Upper lobe of right lung (tissue), 1 donor: ENCODE data around the gene NTM. TPM values are rescaled to one million over a fixed set of nuclear protein-coding genes. Genes with fewer than 3 reads are reported as not detected.

Experiments used
- ATAC-seq: fragments of 200-7000 bp; cut with Tn5 transposase; one replicate; pipeline ENCODE4 v1.9.1; 2020; ENCODE audit warnings: mild to moderate bottlenecking, moderate library complexity
- DNase-seq: peaks from one replicate; pipeline ENCODE4 v3.0.0-alpha.2; 2020
- H3K27ac ChIP-seq: fragments of 200-600 bp; one replicate; pipeline ENCODE4 v1.8.0; 2022
- H3K27me3 ChIP-seq: fragments of 200-600 bp; one replicate; pipeline ENCODE4 v1.8.0; 2022; ENCODE audit warnings: mild to moderate bottlenecking
- H3K36me3 ChIP-seq: fragments of 200-600 bp; one replicate; pipeline ENCODE4 v1.8.0; 2022
- H3K4me1 ChIP-seq: fragments of 200-600 bp; one replicate; pipeline ENCODE4 v1.8.0; 2022
- H3K4me3 ChIP-seq: fragments of 200-600 bp; one replicate; pipeline ENCODE4 v1.8.0; 2022; ENCODE audit warnings: mild to moderate bottlenecking
- H3K9me3 ChIP-seq: fragments of 200-600 bp; one replicate; pipeline ENCODE4 v1.8.0; 2022
- intact Hi-C: fragments of 100-400 bp; cut with DNase I; formaldehyde crosslinking; loops from one replicate; pipeline ENCODE4 v1.11.0; 2022
- total RNA-seq: library from RNA; stranded (reverse); fragmentation: NEBNext Ultra II Directional; extraction: Animal tissue kit (Norgen Biotek cat#: 25700); gene quantifications from one replicate; pipeline ENCODE4 v1.2.1, GENCODE V29; 2021
- TF ChIP-seq, protein P1 (sequence below): fragments of 200-600 bp; IDR thresholded peaks from one replicate; pipeline ENCODE4 v1.8.0; 2022; ENCODE audit warnings: antibody characterized with exemption
- donor health status: DM: no; HTN: yes; CAD: no; lungs with severe emphysema.

Gene NTM
- total RNA-seq, 1 donor from 2014 or later = 3.7 TPM

DNA sequence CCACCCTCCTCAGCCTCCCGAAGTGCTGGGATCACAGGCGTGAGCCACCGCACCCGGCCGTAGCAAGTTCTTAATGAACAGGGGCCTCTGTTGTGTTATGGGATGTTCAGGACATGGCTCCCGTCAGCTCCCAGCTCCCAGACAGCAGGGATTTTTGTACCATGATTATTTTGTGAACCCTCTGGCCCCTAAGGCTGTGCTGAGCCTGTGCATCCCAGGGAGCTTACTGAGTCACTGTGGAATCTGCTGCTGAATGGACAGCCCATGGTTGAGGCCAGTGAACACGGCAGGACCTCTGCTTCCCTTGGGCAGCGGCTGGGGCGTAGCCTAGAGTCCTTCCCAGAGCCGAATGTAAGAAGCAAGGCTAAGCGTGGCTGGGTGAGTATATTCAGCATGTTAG, 245.2 kb downstream of the NTM start:
- ATAC-seq (no peak), DNase-seq (no peak)
- no peak overlapping the region for H3K4me3 ChIP-seq
- H3K27ac ChIP-seq = no peak overlapping the region
- H3K27me3 ChIP-seq = peaks cover 3% of the 10 kb centered on the region
- H3K36me3 ChIP-seq = no peaks in the 10 kb centered on the region
- H3K4me1 ChIP-seq = no peaks in the 10 kb centered on the region
- TF ChIP-seq, protein P1, sequence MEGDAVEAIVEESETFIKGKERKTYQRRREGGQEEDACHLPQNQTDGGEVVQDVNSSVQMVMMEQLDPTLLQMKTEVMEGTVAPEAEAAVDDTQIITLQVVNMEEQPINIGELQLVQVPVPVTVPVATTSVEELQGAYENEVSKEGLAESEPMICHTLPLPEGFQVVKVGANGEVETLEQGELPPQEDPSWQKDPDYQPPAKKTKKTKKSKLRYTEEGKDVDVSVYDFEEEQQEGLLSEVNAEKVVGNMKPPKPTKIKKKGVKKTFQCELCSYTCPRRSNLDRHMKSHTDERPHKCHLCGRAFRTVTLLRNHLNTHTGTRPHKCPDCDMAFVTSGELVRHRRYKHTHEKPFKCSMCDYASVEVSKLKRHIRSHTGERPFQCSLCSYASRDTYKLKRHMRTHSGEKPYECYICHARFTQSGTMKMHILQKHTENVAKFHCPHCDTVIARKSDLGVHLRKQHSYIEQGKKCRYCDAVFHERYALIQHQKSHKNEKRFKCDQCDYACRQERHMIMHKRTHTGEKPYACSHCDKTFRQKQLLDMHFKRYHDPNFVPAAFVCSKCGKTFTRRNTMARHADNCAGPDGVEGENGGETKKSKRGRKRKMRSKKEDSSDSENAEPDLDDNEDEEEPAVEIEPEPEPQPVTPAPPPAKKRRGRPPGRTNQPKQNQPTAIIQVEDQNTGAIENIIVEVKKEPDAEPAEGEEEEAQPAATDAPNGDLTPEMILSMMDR = no peak
- intact Hi-C loops = no loop called here
- H3K9me3 ChIP-seq = no peaks in the 10 kb centered on the region

DNA sequence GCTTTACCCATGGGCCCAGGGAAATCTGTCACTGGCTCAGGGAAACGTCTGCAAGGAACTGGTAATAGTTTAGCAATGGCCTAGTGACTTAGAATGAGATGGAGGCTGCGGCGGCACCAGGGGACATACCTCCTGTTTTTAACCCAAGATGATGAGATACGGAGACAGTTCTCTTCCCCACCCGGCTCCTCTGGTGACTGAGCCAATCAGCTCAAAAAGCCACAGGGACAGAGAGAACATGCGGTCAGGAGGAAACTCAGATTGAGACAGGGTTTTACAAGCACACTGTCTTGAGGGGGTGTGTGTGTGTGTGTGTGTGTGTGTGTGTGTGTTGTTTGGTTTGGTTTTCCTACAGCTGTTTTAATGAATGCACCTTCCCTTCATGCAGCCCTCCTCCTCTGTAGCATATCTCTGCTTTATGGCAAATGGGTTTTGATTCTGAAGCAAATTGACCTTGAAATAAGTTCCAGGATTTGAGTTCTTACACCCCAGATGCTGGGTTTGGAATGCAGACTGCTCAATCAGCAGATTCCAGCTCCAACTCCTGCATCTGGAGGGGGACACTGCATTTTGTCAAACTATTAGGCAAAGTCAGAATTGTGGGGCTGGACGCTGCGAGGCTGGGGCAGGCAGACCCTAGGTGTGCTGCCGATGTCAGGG, 246.2 kb downstream of the NTM start:
- DNase-seq = no peak
- Histone ChIP-seq H3K27me3 (no peaks in the 10 kb centered on the region), H3K4me3 (no peak overlapping the region), H3K4me1 (no peaks in the 10 kb centered on the region), H3K36me3 (no peaks in the 10 kb centered on the region), H3K9me3 (no peaks in the 10 kb centered on the region), H3K27ac (no peak overlapping the region)
- intact Hi-C loops = no loop called here
- TF ChIP-seq, protein P1 = no peak
- ATAC-seq = no peak

DNA sequence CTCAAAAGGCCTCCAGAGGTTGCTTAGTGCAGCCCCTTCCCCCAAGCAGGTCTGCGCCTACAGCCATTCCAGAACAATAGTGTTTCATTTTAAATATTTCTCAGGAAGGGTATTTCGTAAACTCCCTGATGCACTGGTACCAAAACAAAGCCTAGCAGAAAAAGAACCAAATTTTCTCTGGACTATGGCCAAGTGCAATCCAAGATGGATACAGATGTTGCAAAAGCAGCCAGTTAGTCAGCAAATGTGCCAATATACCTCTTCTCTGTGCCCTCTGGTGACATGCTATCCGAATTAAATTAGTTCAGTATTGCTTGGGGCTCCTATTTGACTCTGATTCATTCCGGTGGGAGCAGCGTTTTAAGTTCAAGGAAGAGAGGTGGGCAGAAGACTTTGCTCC, 247.8 kb downstream of the NTM start:
- TF ChIP-seq, protein P1 = no peak
- H3K36me3 ChIP-seq = no peaks in the 10 kb centered on the region
- H3K9me3 ChIP-seq = no peaks in the 10 kb centered on the region
- ATAC-seq (no peak), DNase-seq (no peak)
- no peaks in the 10 kb centered on the region for H3K4me1 ChIP-seq
- H3K4me3 ChIP-seq = no peak overlapping the region
- H3K27me3 ChIP-seq = no peaks in the 10 kb centered on the region
- intact Hi-C loops = no loop called here
- H3K27ac ChIP-seq = no peak overlapping the region

DNA sequence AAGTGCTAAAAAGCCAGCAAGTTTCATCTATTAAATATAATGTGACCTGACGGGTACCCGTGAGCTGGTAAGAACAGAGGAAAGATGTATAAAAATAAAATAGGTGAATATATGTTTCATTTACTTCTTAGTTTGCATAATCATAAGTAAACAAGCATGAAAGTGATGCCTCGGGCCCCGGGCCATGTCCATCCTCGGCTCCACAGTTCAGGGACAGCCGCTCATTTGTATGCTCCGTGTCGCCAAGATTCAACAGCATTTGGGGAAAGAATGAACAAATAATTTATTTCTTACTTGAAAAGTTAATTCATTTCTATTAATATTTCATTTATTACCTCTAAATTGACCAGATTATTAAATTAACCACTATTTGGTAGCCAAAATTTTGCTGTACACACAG, 251.8 kb downstream of the NTM start:
- ATAC-seq = no peak
- Histone ChIP-seq H3K36me3 (no peaks in the 10 kb centered on the region), H3K27me3 (no peaks in the 10 kb centered on the region), H3K27ac (no peak overlapping the region), H3K4me1 (no peaks in the 10 kb centered on the region), H3K4me3 (no peak overlapping the region), H3K9me3 (no peaks in the 10 kb centered on the region)
- DNase-seq = no peak
- TF ChIP-seq, protein P1 = no peak
- intact Hi-C loops = no loop called here

DNA sequence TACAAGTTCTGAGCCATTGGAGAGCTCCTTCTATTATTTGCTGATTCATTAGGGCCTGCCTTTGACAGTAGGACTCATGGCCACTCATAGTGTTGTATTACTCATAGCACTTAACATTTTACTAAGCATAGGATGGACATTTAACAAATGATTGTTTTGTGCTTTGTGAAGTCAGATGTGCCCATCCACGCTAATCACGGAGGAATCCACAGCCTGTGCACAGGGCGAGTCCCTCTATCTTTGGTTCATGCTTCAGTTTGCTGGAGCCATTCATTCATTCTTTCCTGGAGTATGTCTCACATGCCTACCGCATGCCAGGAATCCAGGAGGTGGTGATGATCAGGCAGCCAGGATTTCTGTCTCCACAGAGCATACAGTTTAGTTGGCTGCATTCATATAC, 254.1 kb downstream of the NTM start:
- H3K4me1 ChIP-seq = no peaks in the 10 kb centered on the region
- TF ChIP-seq, protein P1 = no peak
- H3K4me3 ChIP-seq = no peak overlapping the region
- H3K9me3 ChIP-seq = no peaks in the 10 kb centered on the region
- no peaks in the 10 kb centered on the region for H3K27me3 ChIP-seq
- ATAC-seq (no peak), DNase-seq (no peak)
- intact Hi-C loops = no loop called here
- no peaks in the 10 kb centered on the region for H3K36me3 ChIP-seq
- no peak overlapping the region for H3K27ac ChIP-seq

DNA sequence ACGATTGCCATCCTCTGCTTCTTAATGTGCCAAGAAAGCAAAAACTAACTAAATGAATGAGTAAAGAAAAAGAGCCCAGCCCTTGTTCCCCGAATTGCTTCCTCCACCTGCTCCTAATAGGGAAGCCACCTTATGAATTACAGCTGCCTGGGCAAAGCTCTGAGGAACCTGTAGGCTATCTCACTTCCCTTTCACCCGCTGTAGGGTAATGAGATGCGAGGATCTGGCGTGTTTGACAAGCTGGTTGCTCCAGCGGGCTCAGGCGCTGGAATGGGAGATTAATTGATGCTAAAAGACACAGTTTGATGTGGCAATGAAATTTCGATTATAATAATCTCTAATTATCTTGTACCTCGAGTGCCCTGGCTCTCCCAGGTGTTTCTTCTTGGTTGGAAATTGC, 256.4 kb downstream of the NTM start:
- TF ChIP-seq, protein P1 = no peak
- Histone ChIP-seq H3K36me3 (no peaks in the 10 kb centered on the region), H3K4me3 (no peak overlapping the region), H3K4me1 (no peaks in the 10 kb centered on the region), H3K27me3 (no peaks in the 10 kb centered on the region), H3K9me3 (no peaks in the 10 kb centered on the region), H3K27ac (no peak overlapping the region)
- no peak for ATAC-seq
- DNase-seq = no peak
- intact Hi-C loops = no loop called here
